ENCODE results near the gene NRXN3. TPM values are rescaled to one million over a fixed set of nuclear protein-coding genes. Genes with fewer than 3 reads are reported as not detected.

The NRXN3 gene
- total and polyA plus RNA-seq, 2 experiments from 2014 or later, result 1.0 to 1.8 TPM

- no peak for TF ChIP-seq POLR2AphosphoS5 (IDR thresholded peaks at IDR 0.05; ENCODE audit: low read depth)
- TF ChIP-seq NANOG (IDR thresholded peaks at IDR 0.05; ENCODE audit: borderline replicate concordance), result no peak
- TF ChIP-seq JUNB (IDR thresholded peaks at IDR 0.05; ENCODE audit: unreplicated experiment), result no peak
- no peak for TF ChIP-seq EZH2 (IDR thresholded peaks at IDR 0.05; ENCODE audit: low read depth, unreplicated experiment)
- TF ChIP-seq REST (IDR thresholded peaks at IDR 0.05; ENCODE audit: unreplicated experiment), result no peak
- no peak for TF ChIP-seq STAT1 (IDR thresholded peaks at IDR 0.05; ENCODE audit: unreplicated experiment)
- TF ChIP-seq CTCF (conservative IDR thresholded peaks at IDR 0.05; ENCODE audit: low read depth in 2 of 2), result no peak
- no peak for TF ChIP-seq CREB1 (CRISPR knock-in tag; IDR thresholded peaks at IDR 0.05; ENCODE audit: low read depth)
Observed at GRCh38 chr14:78479127-78479780, 309.1 kb downstream of the NRXN3 start (continued).

- Histone ChIP-seq H3K36me3 (ENCODE audit: insufficient read depth) (no peaks in the 10 kb centered on the region), H3K27ac (ENCODE audit: low read depth) (no peak overlapping the region), H2AFZ (no peak overlapping the region), H3K9me2 (ENCODE audit: insufficient read depth) (no peaks in the 10 kb centered on the region), H3K4me3 (no peak overlapping the region), H4K20me1 (replicated peaks; ENCODE audit: insufficient read depth) (no peaks in the 10 kb centered on the region), H3K4me2 (no peak overlapping the region), H3K4me1 (ENCODE audit: insufficient read depth) (peaks cover 7% of the 10 kb centered on the region; the same call in 1 of the 2 replicates), H3F3A (replicated peaks; ENCODE audit: low read depth) (no peaks in the 10 kb centered on the region), H3K27me3 (ENCODE audit: insufficient read depth) (no peaks in the 10 kb centered on the region), H3K79me2 (replicated peaks; ENCODE audit: insufficient read depth) (no peaks in the 10 kb centered on the region)
- Mint-ChIP-seq H3K4me1 (peaks cover 40% of the 10 kb centered on the region), H3K9me3 (no peaks in the 10 kb centered on the region), H3K27ac (peak overlapping the region; percentile 48), H3K36me3 (ENCODE audit: low read depth) (no peaks in the 10 kb centered on the region), H3K27me3 (ENCODE audit: insufficient read depth, low read depth, poor library complexity) (peaks cover 4% of the 10 kb centered on the region), H3K4me3 (no peak overlapping the region)
- no peak for DNase-seq (ENCODE audit: low spot score)
- no peak for ATAC-seq
- TF ChIP-seq, protein P1, sequence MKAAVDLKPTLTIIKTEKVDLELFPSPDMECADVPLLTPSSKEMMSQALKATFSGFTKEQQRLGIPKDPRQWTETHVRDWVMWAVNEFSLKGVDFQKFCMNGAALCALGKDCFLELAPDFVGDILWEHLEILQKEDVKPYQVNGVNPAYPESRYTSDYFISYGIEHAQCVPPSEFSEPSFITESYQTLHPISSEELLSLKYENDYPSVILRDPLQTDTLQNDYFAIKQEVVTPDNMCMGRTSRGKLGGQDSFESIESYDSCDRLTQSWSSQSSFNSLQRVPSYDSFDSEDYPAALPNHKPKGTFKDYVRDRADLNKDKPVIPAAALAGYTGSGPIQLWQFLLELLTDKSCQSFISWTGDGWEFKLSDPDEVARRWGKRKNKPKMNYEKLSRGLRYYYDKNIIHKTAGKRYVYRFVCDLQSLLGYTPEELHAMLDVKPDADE (IDR thresholded peaks at IDR 0.05), result no peak
- TF ChIP-seq EZH2phosphoT487 (IDR thresholded peaks at IDR 0.05; ENCODE audit: unreplicated experiment) (no peak), ZNF331 (CRISPR knock-in tag; IDR thresholded peaks at IDR 0.05; ENCODE audit: low read depth) (no peak), NANOG (IDR thresholded peaks at IDR 0.05; ENCODE audit: borderline replicate concordance) (no peak), REST (IDR thresholded peaks at IDR 0.05; ENCODE audit: unreplicated experiment) (no peak), ZNF114 (CRISPR knock-in tag; IDR thresholded peaks at IDR 0.05) (no peak), CREB1 (CRISPR knock-in tag; IDR thresholded peaks at IDR 0.05; ENCODE audit: low read depth) (no peak), STAT1 (IDR thresholded peaks at IDR 0.05; ENCODE audit: unreplicated experiment) (no peak), EZH2 (IDR thresholded peaks at IDR 0.05; ENCODE audit: low read depth, unreplicated experiment) (no peak)
Observed at GRCh38 chr14:78484028-78484427, 313.9 kb downstream of the NRXN3 start.

Measured in GM23338 (cell line).